Measurements from ENCODE around the gene TNK2. TPM values are rescaled to one million over a fixed set of nuclear protein-coding genes. Genes with fewer than 3 reads are reported as not detected.

TNK2 gene
- total RNA-seq, 1 experiment from 2014 or later: 18.2 TPM

DNA sequence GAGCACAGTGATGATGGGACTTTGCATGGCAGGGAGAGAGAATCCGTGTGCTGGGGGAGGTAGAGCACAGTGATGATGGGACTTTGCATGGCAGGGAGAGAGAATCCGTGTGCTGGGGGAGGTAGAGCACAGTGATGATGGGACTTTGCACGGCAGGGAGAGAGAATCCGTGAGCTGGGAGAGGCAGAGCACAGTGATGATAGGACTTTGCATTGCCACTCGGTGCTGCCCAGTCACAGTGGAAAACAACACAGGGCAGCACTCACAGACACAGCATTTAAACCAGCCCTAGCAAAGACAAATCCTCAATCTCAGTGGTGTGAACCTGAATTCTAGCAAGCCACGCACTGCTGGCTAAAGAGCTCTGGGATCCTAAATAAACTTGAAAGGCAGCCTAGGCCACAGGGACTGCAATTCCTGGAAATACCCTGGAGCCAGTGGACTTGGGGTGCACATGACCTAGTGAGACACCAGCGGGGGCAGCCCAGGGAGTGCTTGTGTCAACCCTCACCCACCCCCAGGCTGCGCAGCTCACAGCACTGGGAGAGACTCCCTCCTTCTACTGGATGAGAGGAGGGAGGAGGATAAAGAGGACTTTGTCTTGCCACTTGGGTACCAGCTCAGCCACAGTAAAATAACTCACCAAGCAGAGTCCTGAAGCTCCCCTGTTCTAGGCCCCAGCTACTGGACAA, 23.4 kb upstream of the TNK2 start:
- ChIA-PET CTCF (no interaction called here), POLR2A (ENCODE audit: low non-redundant PET) (no interaction called here)
- no TSS peak for BruUV-seq (replicated peaks)
- no peak for TF ChIP-seq CTCF (conservative IDR thresholded peaks at IDR 0.05; ENCODE audit: low read depth, low read length)
- no peak for TF ChIP-seq EZH2 (IDR thresholded peaks at IDR 0.05; ENCODE audit: borderline replicate concordance, low read depth, low read length, poor library complexity, severe bottlenecking)
- no peak for DNase-seq (ENCODE audit: low spot score)
- Histone ChIP-seq H3K4me1 (ENCODE audit: insufficient read depth, low read length, poor library complexity, severe bottlenecking) (no peaks in the 10 kb centered on the region), H3K27ac (ENCODE audit: low read depth, low read length, poor library complexity, severe bottlenecking) (no peak overlapping the region), H3K4me3 (ENCODE audit: low read depth, low read length, poor library complexity, severe bottlenecking) (no peak overlapping the region), H3K36me3 (ENCODE audit: insufficient read depth, low read length, poor library complexity, severe bottlenecking) (no peaks in the 10 kb centered on the region), H3K9me3 (ENCODE audit: low read depth, low read length, poor library complexity, severe bottlenecking) (no peaks in the 10 kb centered on the region), H3K27me3 (replicated peaks; ENCODE audit: insufficient read depth, low read depth, low read length, poor library complexity) (no peaks in the 10 kb centered on the region)
- intact Hi-C loops (cut with micrococcal nuclease; ENCODE audit: unreplicated experiment): no loop called here

DNA sequence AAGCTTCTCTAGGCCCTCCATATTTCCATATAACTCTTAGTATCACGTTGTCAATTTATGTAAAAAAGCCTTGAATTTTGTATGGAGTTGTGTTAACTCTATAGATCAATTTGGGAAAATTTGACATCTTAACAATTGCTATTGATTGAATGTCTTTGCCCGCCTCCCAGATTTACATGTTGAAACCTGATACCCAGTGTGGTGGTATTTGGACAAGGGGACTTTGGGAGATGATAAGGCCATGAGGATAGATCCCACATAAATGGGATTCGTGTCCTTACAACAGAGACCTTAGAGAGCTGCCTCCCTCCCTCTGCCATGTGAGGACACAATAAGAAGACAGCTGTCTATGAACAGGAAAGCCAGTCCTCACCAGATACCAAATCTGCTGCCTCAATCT, 21.1 kb upstream of the TNK2 start:
- Histone ChIP-seq H3K36me3 (ENCODE audit: insufficient read depth, low read length, poor library complexity, severe bottlenecking) (no peaks in the 10 kb centered on the region), H3K27ac (ENCODE audit: low read depth, low read length, poor library complexity, severe bottlenecking) (no peak overlapping the region), H3K4me3 (ENCODE audit: low read depth, low read length, poor library complexity, severe bottlenecking) (no peak overlapping the region), H3K27me3 (replicated peaks; ENCODE audit: insufficient read depth, low read depth, low read length, poor library complexity) (no peaks in the 10 kb centered on the region), H3K4me1 (ENCODE audit: insufficient read depth, low read length, poor library complexity, severe bottlenecking) (no peaks in the 10 kb centered on the region), H3K9me3 (ENCODE audit: low read depth, low read length, poor library complexity, severe bottlenecking) (no peaks in the 10 kb centered on the region)
- intact Hi-C loops (cut with micrococcal nuclease; ENCODE audit: unreplicated experiment): no loop called here
- ChIA-PET CTCF (no interaction called here), POLR2A (ENCODE audit: low non-redundant PET) (no interaction called here)
- DNase-seq (ENCODE audit: low spot score): no peak
- TF ChIP-seq CTCF (conservative IDR thresholded peaks at IDR 0.05; ENCODE audit: low read depth, low read length): no peak
- no peak for TF ChIP-seq EZH2 (IDR thresholded peaks at IDR 0.05; ENCODE audit: borderline replicate concordance, low read depth, low read length, poor library complexity, severe bottlenecking)
- BruUV-seq (replicated peaks): no TSS peak

GRCh38 chr3:195921334-195921791, 13.0 kb upstream of the TNK2 start:
- no peak overlapping the region for H3K4me3 ChIP-seq (ENCODE audit: low read depth, low read length, poor library complexity, severe bottlenecking)
- intact Hi-C loops (cut with micrococcal nuclease; ENCODE audit: unreplicated experiment): no loop called here
- H3K27ac ChIP-seq (ENCODE audit: low read depth, low read length, poor library complexity, severe bottlenecking): no peak overlapping the region
- no peaks in the 10 kb centered on the region for H3K9me3 ChIP-seq (ENCODE audit: low read depth, low read length, poor library complexity, severe bottlenecking)
- no peak for TF ChIP-seq EZH2 (IDR thresholded peaks at IDR 0.05; ENCODE audit: borderline replicate concordance, low read depth, low read length, poor library complexity, severe bottlenecking)
- H3K36me3 ChIP-seq (ENCODE audit: insufficient read depth, low read length, poor library complexity, severe bottlenecking): no peaks in the 10 kb centered on the region
- ChIA-PET CTCF (no interaction called here), POLR2A (ENCODE audit: low non-redundant PET) (no interaction called here)
- H3K4me1 ChIP-seq (ENCODE audit: insufficient read depth, low read length, poor library complexity, severe bottlenecking): peaks cover 12% of the 10 kb centered on the region
- DNase-seq (ENCODE audit: low spot score): peak; percentile 54
- BruUV-seq (replicated peaks): no TSS peak
- H3K27me3 ChIP-seq (replicated peaks; ENCODE audit: insufficient read depth, low read depth, low read length, poor library complexity): no peaks in the 10 kb centered on the region

DNA sequence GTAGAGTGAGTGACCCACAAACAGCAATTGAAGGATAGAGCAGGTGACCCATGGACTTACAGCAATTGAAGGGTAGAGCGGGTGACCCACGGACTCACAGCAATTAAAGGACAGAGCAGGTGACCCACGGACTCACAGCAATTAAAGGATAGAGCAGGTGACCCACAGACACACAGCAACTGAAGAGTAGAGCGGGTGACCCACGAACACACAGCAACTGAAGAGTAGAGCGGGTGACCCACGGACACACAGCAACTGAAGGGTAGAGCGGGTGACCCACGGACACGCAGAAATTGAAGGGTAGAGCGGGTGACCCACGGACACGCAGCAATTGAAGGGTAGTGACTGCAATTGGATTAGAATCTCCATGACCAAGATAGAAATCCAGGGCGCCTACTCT, 9.8 kb upstream of the TNK2 start:
- ChIA-PET POLR2A (ENCODE audit: low non-redundant PET) (no interaction called here), CTCF (no interaction called here)
- DNase-seq (ENCODE audit: low spot score): no peak
- intact Hi-C loops (cut with micrococcal nuclease; ENCODE audit: unreplicated experiment): no loop called here
- H3K9me3 ChIP-seq (ENCODE audit: low read depth, low read length, poor library complexity, severe bottlenecking): no peaks in the 10 kb centered on the region
- H3K27ac ChIP-seq (ENCODE audit: low read depth, low read length, poor library complexity, severe bottlenecking): no peak overlapping the region
- no peaks in the 10 kb centered on the region for H3K36me3 ChIP-seq (ENCODE audit: insufficient read depth, low read length, poor library complexity, severe bottlenecking)
- TF ChIP-seq CTCF (conservative IDR thresholded peaks at IDR 0.05; ENCODE audit: low read depth, low read length) (no peak), EZH2 (IDR thresholded peaks at IDR 0.05; ENCODE audit: borderline replicate concordance, low read depth, low read length, poor library complexity, severe bottlenecking) (no peak)
- H3K27me3 ChIP-seq (replicated peaks; ENCODE audit: insufficient read depth, low read depth, low read length, poor library complexity): no peaks in the 10 kb centered on the region
- peaks cover 19% of the 10 kb centered on the region for H3K4me1 ChIP-seq (ENCODE audit: insufficient read depth, low read length, poor library complexity, severe bottlenecking)
- H3K4me3 ChIP-seq (ENCODE audit: low read depth, low read length, poor library complexity, severe bottlenecking): no peak overlapping the region
- no TSS peak for BruUV-seq (replicated peaks)

Measured in A673 (cell line).